ENCODE results near the gene CLK3. TPM values are rescaled to one million over a fixed set of nuclear protein-coding genes. Genes with fewer than 3 reads are reported as not detected.
A peak's percentile ranks its signal among the peaks of the same experiment; 100 is the strongest.

The CLK3 gene
- total and polyA plus RNA-seq, 2 of the 13 experiments (the other 11 are each of a cell fraction or from before 2014, with no cell fraction given), result 41.5 to 82.0 TPM

GRCh38 chr15:74615508-74616365, at the start of gene CLK3 (continued):
- TF ChIP-seq, protein P1, sequence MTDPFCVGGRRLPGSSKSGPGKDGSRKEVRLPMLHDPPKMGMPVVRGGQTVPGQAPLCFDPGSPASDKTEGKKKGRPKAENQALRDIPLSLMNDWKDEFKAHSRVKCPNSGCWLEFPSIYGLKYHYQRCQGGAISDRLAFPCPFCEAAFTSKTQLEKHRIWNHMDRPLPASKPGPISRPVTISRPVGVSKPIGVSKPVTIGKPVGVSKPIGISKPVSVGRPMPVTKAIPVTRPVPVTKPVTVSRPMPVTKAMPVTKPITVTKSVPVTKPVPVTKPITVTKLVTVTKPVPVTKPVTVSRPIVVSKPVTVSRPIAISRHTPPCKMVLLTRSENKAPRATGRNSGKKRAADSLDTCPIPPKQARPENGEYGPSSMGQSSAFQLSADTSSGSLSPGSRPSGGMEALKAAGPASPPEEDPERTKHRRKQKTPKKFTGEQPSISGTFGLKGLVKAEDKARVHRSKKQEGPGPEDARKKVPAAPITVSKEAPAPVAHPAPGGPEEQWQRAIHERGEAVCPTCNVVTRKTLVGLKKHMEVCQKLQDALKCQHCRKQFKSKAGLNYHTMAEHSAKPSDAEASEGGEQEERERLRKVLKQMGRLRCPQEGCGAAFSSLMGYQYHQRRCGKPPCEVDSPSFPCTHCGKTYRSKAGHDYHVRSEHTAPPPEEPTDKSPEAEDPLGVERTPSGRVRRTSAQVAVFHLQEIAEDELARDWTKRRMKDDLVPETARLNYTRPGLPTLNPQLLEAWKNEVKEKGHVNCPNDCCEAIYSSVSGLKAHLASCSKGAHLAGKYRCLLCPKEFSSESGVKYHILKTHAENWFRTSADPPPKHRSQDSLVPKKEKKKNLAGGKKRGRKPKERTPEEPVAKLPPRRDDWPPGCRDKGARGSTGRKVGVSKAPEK (CRISPR knock-in tag; IDR thresholded peaks at IDR 0.05; ENCODE audit: borderline replicate concordance), result no peak
- TF ChIP-seq ATF2 (CRISPR knock-in tag; IDR thresholded peaks at IDR 0.05) (peak; percentile 72; the same call in 1 of the 2 replicates), ATAD3A (CRISPR knock-in tag; IDR thresholded peaks at IDR 0.05) (no peak), BCL6 (CRISPR knock-in tag; IDR thresholded peaks at IDR 0.05) (0 out of 2 replicates have a peak, but pooled peaks have one; percentile 9), BATF2 (CRISPR knock-in tag; IDR thresholded peaks at IDR 0.05) (0 out of 2 replicates have a peak, but pooled peaks have one; percentile 57), ZNF691 (CRISPR knock-in tag; IDR thresholded peaks at IDR 0.05; ENCODE audit: borderline replicate concordance, low read depth) (peak; percentile 86), ZSCAN21 (CRISPR knock-in tag; IDR thresholded peaks at IDR 0.05; ENCODE audit: borderline replicate concordance) (peak; percentile 94; the same call in 1 of the 2 replicates), ZNF234 (CRISPR knock-in tag; conservative IDR thresholded peaks at IDR 0.05) (no peak), SMARCC2 (IDR thresholded peaks at IDR 0.05) (no peak), GMEB1 (CRISPR knock-in tag; IDR thresholded peaks at IDR 0.05; ENCODE audit: borderline replicate concordance) (peak; percentile 88), CERS6 (CRISPR knock-in tag; IDR thresholded peaks at IDR 0.05) (no peak), MXD1 (CRISPR knock-in tag; IDR thresholded peaks at IDR 0.05) (peak; percentile 67; the same call in 1 of the 2 replicates), ZNF547 (CRISPR knock-in tag; IDR thresholded peaks at IDR 0.05) (peak; percentile 79), ZNF713 (CRISPR knock-in tag; IDR thresholded peaks at IDR 0.05) (peak; percentile 86), ZNF570 (CRISPR knock-in tag; IDR thresholded peaks at IDR 0.05; ENCODE audit: borderline replicate concordance) (no peak), ZNF33B (CRISPR knock-in tag; IDR thresholded peaks at IDR 0.05) (no peak), ZNF224 (CRISPR knock-in tag; IDR thresholded peaks at IDR 0.05) (no peak)
- TF ChIP-seq, protein P2, sequence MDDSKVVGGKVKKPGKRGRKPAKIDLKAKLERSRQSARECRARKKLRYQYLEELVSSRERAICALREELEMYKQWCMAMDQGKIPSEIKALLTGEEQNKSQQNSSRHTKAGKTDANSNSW (CRISPR knock-in tag; IDR thresholded peaks at IDR 0.05; ENCODE audit: borderline replicate concordance), result peak; percentile 12; the same call in 1 of the 2 replicates
